GM12878 (cell line): ENCODE data around the gene ENPP7. TPM values are rescaled to one million over a fixed set of nuclear protein-coding genes. Genes with fewer than 3 reads are reported as not detected.

ENCODE experiments used
- ATAC-seq: fragments of 200-7000 bp; cut with Tn5 transposase; 3 replicates; pipeline ENCODE4 v1.9.1; 2020; ENCODE audit warnings: mild to moderate bottlenecking, moderate library complexity
- Bru-seq: library from RNA; stranded (reverse); fragments of 400-500 nt; gene quantifications from one replicate; lab custom pipeline; 2021; lab: Mats Ljungman, UMichigan
- BruChase-seq, 2 experiments: library from RNA; stranded (reverse); fragments of 400-500 nt; gene quantifications; one replicate each; lab custom pipeline; 2021; lab: Mats Ljungman, UMichigan
- BruUV-seq: library from RNA; stranded (reverse); fragments of 400-500 nt; replicated peaks from 2 replicates; lab custom pipeline; 2021; lab: Mats Ljungman, UMichigan
- CTCF ChIA-PET: fragments of 300-600 bp; sonication (Branson Sonifier 250); formaldehyde crosslinking; extraction: SDS; loops from one replicate; lab custom pipeline; 2021; ENCODE audit warnings: inconsistent platforms; lab: Yijun Ruan, JAX
- POLR2A ChIA-PET: fragments of 350-600 bp; formaldehyde crosslinking; extraction: SDS; loops from one replicate; lab custom pipeline; 2021; ENCODE audit warnings: inconsistent platforms; lab: Charles Lee
- RAD21 ChIA-PET: fragments of 300-600 bp; sonication (Branson Sonifier 250); formaldehyde crosslinking; loops from one replicate; lab custom pipeline; 2023; ENCODE audit warnings: antibody characterized with exemption; ENCODE audit not compliant: unreplicated experiment; lab: Charles Lee
- SMC1A ChIA-PET: fragments of 300-600 bp; sonication (Branson Sonifier 250); formaldehyde crosslinking; loops from one replicate; lab custom pipeline; 2023; ENCODE audit not compliant: unreplicated experiment, uncharacterized antibody; lab: Charles Lee
- DNase-seq: peaks from one replicate; pipeline ENCODE4 v3.0.0-alpha.2; 2011; ENCODE audit warnings: low read depth, low spot score
- FAIRE-seq: peaks from 3 replicates; lab custom pipeline; 2011; peaks lifted over from hg19 to GRCh38; lab: Jason Lieb, UNC
- H2AFZ ChIP-seq: 2 replicates; pipeline ENCODE4 v1.6.0; 2011; ENCODE audit warnings: low read depth, low read length, control low read depth; ENCODE audit not compliant: control insufficient read depth
- H3K27ac ChIP-seq: 2 replicates; pipeline ENCODE4 v1.5.1; 2011; ENCODE audit warnings: control low read depth; ENCODE audit not compliant: control insufficient read depth, insufficient read depth
- H3K27me3 ChIP-seq, 2 experiments: replicated peaks in 1 of 2; 2 replicates each; pipeline versions ENCODE4 v1.6.0 to v1.6.1; 2011; ENCODE audit warnings: low read length in 1 of 2; ENCODE audit not compliant: control insufficient read depth in 2 of 2, insufficient read depth in 2 of 2
- H3K36me3 ChIP-seq, 2 experiments: 2 replicates each; pipeline ENCODE4 v1.5.1; 2011; ENCODE audit warnings: low read length in 1 of 2; ENCODE audit not compliant: control insufficient read depth in 2 of 2, insufficient read depth in 2 of 2
- H3K4me1 ChIP-seq: 2 replicates; pipeline ENCODE4 v1.6.1; 2011; ENCODE audit warnings: mild to moderate bottlenecking, low read length, moderate library complexity, mixed read lengths; ENCODE audit not compliant: control insufficient read depth, insufficient read depth
- H3K4me2 ChIP-seq: 2 replicates; pipeline ENCODE4 v1.6.0; 2011; ENCODE audit warnings: control low read depth; ENCODE audit not compliant: control insufficient read depth, insufficient read depth
- H3K4me3 ChIP-seq: fragments of 200-600 bp; sonication (generic); 2 replicates; pipeline ENCODE4 v1.5.1; 2016
- H3K79me2 ChIP-seq: 2 replicates; pipeline ENCODE4 v1.6.0; 2011; ENCODE audit warnings: low read length; ENCODE audit not compliant: control insufficient read depth, insufficient read depth
- H3K9ac ChIP-seq: 2 replicates; pipeline ENCODE4 v1.8.0; 2011; ENCODE audit warnings: low read length, control low read depth, mixed read lengths; ENCODE audit not compliant: control insufficient read depth, insufficient read depth
- H3K9me3 ChIP-seq: replicated peaks from 3 replicates; pipeline ENCODE4 v1.5.1; 2011; ENCODE audit warnings: mild to moderate bottlenecking, low read length; ENCODE audit not compliant: control insufficient read depth, insufficient read depth
- H4K20me1 ChIP-seq: 2 replicates; pipeline ENCODE4 v1.6.0; 2011; ENCODE audit not compliant: control insufficient read depth, insufficient read depth
- IRF4 ChIP-seq: IDR thresholded peaks from 2 replicates; pipeline ENCODE4 v1.6.1; 2011; ENCODE audit warnings: low read depth, low read length
- KAT2A ChIP-seq: conservative IDR thresholded peaks from 2 replicates; pipeline ENCODE4 v1.6.1; 2011; ENCODE audit warnings: low read depth, low read length; ENCODE audit not compliant: control insufficient read depth
- NR2C2 ChIP-seq: IDR thresholded peaks from 2 replicates; pipeline ENCODE4 v1.6.1; 2011; ENCODE audit warnings: borderline replicate concordance, low read depth; ENCODE audit not compliant: control insufficient read depth, insufficient read length
- RBBP5 ChIP-seq: fragments of 200-600 bp; sonication (generic); conservative IDR thresholded peaks from 2 replicates; pipeline ENCODE4 v1.6.1; 2016
- ZBTB40 ChIP-seq: fragments of 450-650 bp; IDR thresholded peaks from 2 replicates; pipeline ENCODE4 v1.6.1; 2016; ENCODE audit warnings: mild to moderate bottlenecking, moderate library complexity, borderline replicate concordance
- ZNF24 ChIP-seq: fragments of 450-650 bp; IDR thresholded peaks from 2 replicates; pipeline ENCODE4 v1.6.1; 2017; ENCODE audit warnings: antibody characterized with exemption, mild to moderate bottlenecking
- WGBS: methylation state at CpG from one replicate; pipeline ENCODE4 v1.1.6; 2016; ENCODE audit warnings: low lambda C conversion rate; ENCODE audit not compliant: insufficient replicate concordance, insufficient coverage; ENCODE audit errors: missing lambda C conversion rate; 5-methylcytosine and 5-hydroxymethylcytosine counted together
- in situ Hi-C: fragments of 300-500 bp; cut with MboI; formaldehyde crosslinking; loops from 9 replicates; pipeline ENCODE4 v1.14.3; 2018; ENCODE audit warnings: mixed read lengths
- intact Hi-C: fragments of 100-400 bp; cut with micrococcal nuclease; formaldehyde crosslinking; loops from one replicate; pipeline ENCODE4 v1.14.2; 2022; ENCODE audit not compliant: unreplicated experiment
- long read RNA-seq, 2 experiments: library from polyadenylated mRNA; unstranded; transcript quantifications; one replicate each; pipeline ENCODE4 v2.0.0, GENCODE V29; 2019 to 2020
- polyA minus RNA-seq, 3 experiments: library from RNA; depleted of rRNA, polyadenylated mRNA; stranded (reverse); fragments of >200 nt; gene quantifications; 2 replicates each; pipeline ENCODE4 v1.2.3, GENCODE V29; 2011
- polyA plus RNA-seq, 11 experiments: library from polyadenylated mRNA; depleted of rRNA in 4 of 11; unstranded in 6 of 11; stranded (reverse) in 5 of 11; fragments of >200 nt; fragmentation: Nextera tagmentation in 4 of 11; fragmentation: Illumina TruSeq in 1 of 11; extraction: Ambion mirVana in 4 of 11; extraction: Trizol in 1 of 11; gene quantifications; 1 replicate in 1 of 11; 2 replicates in 10 of 11; pipeline versions ENCODE4 v1.2.1 to v1.2.3, GENCODE V29; 2011 to 2016; ENCODE audit warnings: inconsistent platforms in 2 of 11, missing spikeins in 2 of 11, low read depth in 1 of 11
- total RNA-seq, 4 experiments: library from RNA; depleted of rRNA in 3 of 4; stranded (reverse); fragments of >200 nt in 3 of 4; fragmentation: Illumina TruSeq in 1 of 4; extraction: Trizol in 1 of 4; gene quantifications; 2 replicates each; pipeline versions ENCODE4 v1.2.1 to v1.2.3, GENCODE V29; 2013 to 2021

Gene ENPP7
- total RNA-seq (2013; cell fraction: nucleolus; rRNA removed): 6.2 and 6.8 TPM in 2 replicates
- total RNA-seq (2014; rRNA removed) (0.16 and 0.17 TPM in 2 replicates), total RNA-seq (2014; rRNA removed; fragmentation: Illumina TruSeq; extraction: Trizol) (0.18 TPM in 1 of 2 replicates, not detected in the other), total RNA-seq (2021) (0.21 and 0.41 TPM in 2 replicates), polyA plus RNA-seq (2011; rRNA removed) (0.10 and 0.30 TPM in 2 replicates), polyA plus RNA-seq (2014; fragmentation: Illumina TruSeq; extraction: Trizol) (0.06 TPM in 1 of 2 replicates, not detected in the other), polyA plus RNA-seq (2014; fragmentation: Nextera tagmentation; extraction: Ambion mirVana) (under 1 TPM in 1 of 2 experiments, not detected in 1; 0.04 TPM), polyA plus RNA-seq (2014; rRNA removed) (0.18 and 0.30 TPM in 2 replicates), polyA plus RNA-seq (2016; fragmentation: Nextera tagmentation; extraction: Ambion mirVana) (under 1 TPM; 0.13 to 0.21 TPM), polyA minus RNA-seq (2011; rRNA and poly(A)+ RNA removed) (0.73 and 2.2 TPM in 2 replicates), Bru-seq, nascent RNA (percentile 48 among the genes with signal in this experiment), BruChase-seq, experiment 1, labeled RNA remaining after a 6-hour chase (percentile 27 among the genes with signal in this experiment), BruChase-seq, experiment 2, labeled RNA remaining after a 2-hour chase (percentile 25 among the genes with signal in this experiment)
- not detected for polyA plus RNA-seq (2011; ENCODE audit: low read depth)
- 0.27 TPM in 2 replicates for polyA plus RNA-seq (2011; cell fraction: cytosol; rRNA removed)
- 1.0 and 1.2 TPM in 2 replicates for polyA plus RNA-seq (2011; cell fraction: nucleus; rRNA removed)
- polyA plus RNA-seq (2012): 0.21 and 0.22 TPM in 2 replicates
- not detected in 2 replicates for polyA minus RNA-seq (2011; cell fraction: cytosol; rRNA and poly(A)+ RNA removed)
- polyA minus RNA-seq (2011; cell fraction: nucleus; rRNA and poly(A)+ RNA removed): 2.2 and 2.9 TPM in 2 replicates
- long read RNA-seq, experiment 1: 0 reads
- long read RNA-seq, experiment 2: 0 reads

GRCh38 chr17:79730769-79731483 is at the start of gene ENPP7:
ENPP7 (plus strand) TSS chr17:79730943; CDS start chr17:79731140, 197 bp downstream.
- in situ Hi-C loops (no loop called here), intact Hi-C loops (no loop called here)
- no TSS peak for BruUV-seq

More at GRCh38 chr17:79730769-79731483, at the start of gene ENPP7:
- SMC1A ChIA-PET: no interaction called here
- Histone ChIP-seq H3K4me1 (peaks cover 6% of the 10 kb centered on the region), H3K79me2 (peaks cover 7% of the 10 kb centered on the region), H2AFZ (no peak within 1 kb of the TSS), H3K36me3 (no peaks in the 10 kb centered on the region; a peak in 1 of 4 replicates), H3K4me3 (no peak within 1 kb of the TSS), H3K9me3 (no peaks in the 10 kb centered on the region), H3K9ac (no peak within 1 kb of the TSS), H3K4me2 (0 out of 2 replicates have a peak within 1 kb of the TSS, but pooled peaks have one; percentile 25), H4K20me1 (no peaks in the 10 kb centered on the region), H3K27ac (no peak within 1 kb of the TSS), H3K27me3 (no peaks in the 10 kb centered on the region)
- CTCF ChIA-PET: no interaction called here
- no peak for DNase-seq
- 82% methylated on average over 23 of the region's 33 CpGs for WGBS
- RAD21 ChIA-PET: no interaction called here
- no peak for FAIRE-seq
- POLR2A ChIA-PET: no interaction called here
- TF ChIP-seq KAT2A (no peak), IRF4 (no peak), NR2C2 (no peak), RBBP5 (no peak), ZBTB40 (no peak), ZNF24 (no peak)
- ATAC-seq: no peak
